Smooth muscle cell (in vitro differentiated cells): Measurements from ENCODE around the gene LIPI. TPM values are rescaled to one million over a fixed set of nuclear protein-coding genes. Genes with fewer than 3 reads are reported as not detected.
"Not testable (repeated sequence)": the region's sequence is repeated elsewhere in the genome, so short reads cannot be mapped to it uniquely, and the experiment has no call there.

Experiments
- DNase-seq: peaks from one replicate; lab custom pipeline; 2025; ENCODE audit not compliant: unreplicated experiment; lab: John Stamatoyannopoulos, UW
- H2AFZ ChIP-seq: fragments of 200-600 bp; sonication (generic); 2 replicates; pipeline ENCODE4 v1.6.0; 2016; ENCODE audit warnings: antibody characterized with exemption, low read depth, mild to moderate bottlenecking
- H3F3A ChIP-seq: fragments of 200-600 bp; sonication (generic); 2 replicates; pipeline ENCODE4 v1.6.0; 2017; ENCODE audit warnings: antibody characterized with exemption, low read depth
- H3K27ac ChIP-seq: fragments of 200-600 bp; sonication (generic); 2 replicates; pipeline ENCODE4 v1.5.1; 2016; ENCODE audit warnings: low read depth, mild to moderate bottlenecking
- H3K27me3 ChIP-seq: fragments of 200-600 bp; sonication (generic); 2 replicates; pipeline ENCODE4 v1.6.1; 2016; ENCODE audit warnings: low read depth, mild to moderate bottlenecking
- H3K36me3 ChIP-seq: fragments of 200-600 bp; sonication (generic); 2 replicates; pipeline ENCODE4 v1.5.1; 2016; ENCODE audit warnings: low read depth
- H3K4me1 ChIP-seq: fragments of 200-600 bp; sonication (generic); 2 replicates; pipeline ENCODE4 v1.5.1; 2016; ENCODE audit warnings: low read depth
- H3K4me2 ChIP-seq: fragments of 200-600 bp; sonication (generic); 2 replicates; pipeline ENCODE4 v1.6.0; 2016; ENCODE audit warnings: mild to moderate bottlenecking
- H3K4me3 ChIP-seq: fragments of 200-600 bp; sonication (generic); 2 replicates; pipeline ENCODE4 v1.5.1; 2016; ENCODE audit warnings: mild to moderate bottlenecking
- H3K79me2 ChIP-seq: fragments of 200-600 bp; sonication (generic); 2 replicates; pipeline ENCODE4 v1.6.0; 2016; ENCODE audit warnings: low read depth, mild to moderate bottlenecking
- H3K9ac ChIP-seq: fragments of 200-600 bp; sonication (generic); 2 replicates; pipeline ENCODE4 v1.6.0; 2016; ENCODE audit warnings: low read depth
- H3K9me3 ChIP-seq: fragments of 200-600 bp; sonication (generic); replicated peaks from 2 replicates; pipeline ENCODE4 v1.5.1; 2016; ENCODE audit warnings: low read depth
- H4K20me1 ChIP-seq: fragments of 200-600 bp; sonication (generic); 2 replicates; pipeline ENCODE4 v1.6.0; 2016; ENCODE audit warnings: low read depth
- CTCF ChIP-seq: fragments of 200-600 bp; sonication (generic); IDR thresholded peaks from 2 replicates; pipeline ENCODE4 v1.5.1; 2017; ENCODE audit warnings: borderline replicate concordance, mild to moderate bottlenecking, antibody characterized with exemption; ENCODE audit not compliant: insufficient read depth, poor library complexity, severe bottlenecking
- WGBS: methylation state at CpG from one replicate; pipeline ENCODE4 v1.1.7; 2016; ENCODE audit warnings: low lambda C conversion rate; 5-methylcytosine and 5-hydroxymethylcytosine counted together
- polyA plus RNA-seq: library from polyadenylated mRNA; unstranded; fragments of >200 nt; fragmentation: Nextera tagmentation; extraction: Ambion mirVana; gene quantifications from 2 replicates; pipeline ENCODE4 v1.2.1, GENCODE V29; 2016
- small RNA-seq: library from RNA; depleted of rRNA; stranded (forward); fragments of <200 nt; gene quantifications from one replicate; pipeline ENCODE3, GENCODE V24; 2014
- total RNA-seq: library from RNA; depleted of rRNA; stranded (reverse); fragments of >200 nt; gene quantifications from 2 replicates; pipeline ENCODE4 v1.2.3, GENCODE V29; 2014

LIPI gene
- total and polyA plus RNA-seq, 2 experiments from 2014 or later: not detected

GRCh38 chr21:14064296-14064645, 146.5 kb downstream of the LIPI start:
- H3F3A ChIP-seq: no peaks in the 10 kb centered on the region
- no peak overlapping the region for H3K4me2 ChIP-seq
- DNase-seq: no peak
- H3K27me3 ChIP-seq: no peaks in the 10 kb centered on the region
- H3K9ac ChIP-seq: no peak overlapping the region
- H3K79me2 ChIP-seq: no peaks in the 10 kb centered on the region
- no peak overlapping the region for H3K4me3 ChIP-seq
- H3K36me3 ChIP-seq: no peaks in the 10 kb centered on the region
- no peak overlapping the region for H2AFZ ChIP-seq
- no peaks in the 10 kb centered on the region for H4K20me1 ChIP-seq
- no peaks in the 10 kb centered on the region for H3K9me3 ChIP-seq
- H3K27ac ChIP-seq: no peak overlapping the region
- 93% methylated on average over 19 of the region's 29 CpGs for WGBS
- TF ChIP-seq CTCF: no peak
- H3K4me1 ChIP-seq: no peaks in the 10 kb centered on the region

- not testable (repeated sequence) for H3K4me2 ChIP-seq, H3K9ac ChIP-seq, H4K20me1 ChIP-seq, H2AFZ ChIP-seq, H3F3A ChIP-seq, H3K4me3 ChIP-seq, DNase-seq, H3K79me2 ChIP-seq, H3K4me1 ChIP-seq, H3K27me3 ChIP-seq, H3K27ac ChIP-seq, H3K9me3 ChIP-seq, H3K36me3 ChIP-seq
- 97% methylated on average over 38 of the region's 57 CpGs for WGBS
Observed at GRCh38 chr21:14063620-14064295, 147.0 kb downstream of the LIPI start.

GRCh38 chr21:14062684-14063083, 148.1 kb downstream of the LIPI start:
- not testable (repeated sequence) for H3K4me1 ChIP-seq, H3K4me2 ChIP-seq, H3F3A ChIP-seq, H2AFZ ChIP-seq, H3K9me3 ChIP-seq, H3K9ac ChIP-seq, DNase-seq, H3K36me3 ChIP-seq, H3K79me2 ChIP-seq, H3K27ac ChIP-seq, H3K27me3 ChIP-seq, H4K20me1 ChIP-seq, H3K4me3 ChIP-seq
- WGBS: over 99% methylated on average over 17 of the region's 19 CpGs

- H3F3A ChIP-seq, H3K27ac ChIP-seq, DNase-seq, H3K4me3 ChIP-seq, H4K20me1 ChIP-seq, H3K36me3 ChIP-seq, H2AFZ ChIP-seq, H3K27me3 ChIP-seq, H3K9me3 ChIP-seq, H3K9ac ChIP-seq, H3K79me2 ChIP-seq, H3K4me2 ChIP-seq, H3K4me1 ChIP-seq: not testable (repeated sequence)
- 94% methylated on average over 7 of the region's 10 CpGs for WGBS
Observed at GRCh38 chr21:14061820-14062219, 148.9 kb downstream of the LIPI start.

DNA sequence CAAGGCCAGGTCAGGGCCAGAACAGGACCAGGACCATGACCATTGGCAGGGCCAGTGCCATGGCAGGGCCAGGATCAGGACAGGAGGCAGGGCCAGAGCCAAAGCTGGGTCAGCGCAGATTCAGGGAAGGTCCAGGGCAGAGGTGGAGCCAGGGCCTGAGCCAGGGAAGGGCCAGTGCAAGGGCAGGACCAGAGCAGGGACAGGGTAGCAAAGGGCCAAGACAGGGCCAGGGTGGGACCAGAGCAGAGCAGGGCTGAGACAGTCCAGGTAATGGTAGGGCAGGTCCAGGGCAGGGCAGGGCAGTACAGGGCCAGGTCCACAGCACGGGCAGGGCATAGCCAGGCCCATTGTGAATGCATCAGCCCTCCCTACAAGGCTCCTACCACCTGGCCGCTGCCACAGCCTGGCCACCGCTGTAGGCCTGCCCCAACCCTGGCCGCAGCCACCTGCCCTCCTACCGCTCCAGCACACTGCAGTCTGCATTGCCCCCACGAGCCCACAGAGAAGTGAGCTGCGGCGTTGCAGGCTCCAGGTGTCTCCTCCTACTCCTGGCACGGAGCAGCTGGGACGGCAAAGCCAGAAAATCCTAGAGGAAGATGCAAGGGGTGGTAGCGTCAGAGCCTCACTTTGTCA, 151.6 kb downstream of the LIPI start:
- H3F3A ChIP-seq, H3K4me2 ChIP-seq, H3K9me3 ChIP-seq, H3K27me3 ChIP-seq, H3K9ac ChIP-seq, H3K4me3 ChIP-seq, H2AFZ ChIP-seq, H3K36me3 ChIP-seq, H3K27ac ChIP-seq, H4K20me1 ChIP-seq, DNase-seq, H3K4me1 ChIP-seq: not testable (repeated sequence)
- 95% methylated on average over 12 of the region's 12 CpGs for WGBS
- peaks cover 13% of the 10 kb centered on the region for H3K79me2 ChIP-seq

Small RNA genes within 50 kb of the gene (small RNA-seq; reads per million reads assigned to genes)
- gene RF01518: not detected
- gene RNA5SP488: not detected

Other genes starting within 250 kb of the LIPI start
- gene RBM11, start 5.2 kb upstream of the LIPI start, total RNA-seq: 1.9 TPM in 1 of 2 replicates, not detected in the other
- 1.00 TPM in 1 of 2 replicates, not detected in the other for gene RBM11, start 5.2 kb upstream of the LIPI start, polyA plus RNA-seq
- gene HSPA13, start 172.2 kb upstream of the LIPI start, total RNA-seq: 115 and 151 TPM in 2 replicates
- 39.5 and 51.9 TPM in 2 replicates for gene HSPA13, start 172.2 kb upstream of the LIPI start, polyA plus RNA-seq